ENCODE results near the gene MAPK9. TPM values are rescaled to one million over a fixed set of nuclear protein-coding genes. Genes with fewer than 3 reads are reported as not detected.

Gene MAPK9
- total and polyA plus RNA-seq, 9 of the 15 experiments (the other 6 are each of a cell fraction or from before 2014, with no cell fraction given) = 4.8 to 58.0 (median 29.9) TPM

GRCh38 chr5:180330810-180331646 is 39.1 kb upstream of the MAPK9 start:
- Histone ChIP-seq H3K36me3 (ENCODE audit: control insufficient read depth, insufficient read depth, low read length) (no peaks in the 10 kb centered on the region), H3K27me3 (ENCODE audit: control insufficient read depth in 2 of 2, insufficient read depth in 2 of 2, low read length in 2 of 2) (peaks cover 25 to 60% of the 10 kb centered on the region in 2 experiments), H2AFZ (ENCODE audit: low read depth, low read length) (no peak overlapping the region), H4K20me1 (replicated peaks; ENCODE audit: control insufficient read depth, insufficient read depth, low read length) (peaks cover 11% of the 10 kb centered on the region), H3K79me2 (ENCODE audit: control insufficient read depth, insufficient read depth, low read length) (no peaks in the 10 kb centered on the region), H3K9me1 (ENCODE audit: control insufficient read depth, insufficient read depth, low read length) (peaks cover 2% of the 10 kb centered on the region), H3K4me2 (ENCODE audit: insufficient read depth, low read length) (no peak overlapping the region), H3K9ac (ENCODE audit: insufficient read depth in 1 of 2, low read depth in 2 of 2, low read length in 2 of 2) (no peak overlapping the region), H3K9me3 (replicated peaks; ENCODE audit: control insufficient read depth, insufficient read depth, low read depth, low read length) (no peaks in the 10 kb centered on the region), H3K27ac (ENCODE audit: extremely low read depth, low read depth, low read length) (no peak overlapping the region), H3K4me1 (replicated peaks in 1 of 2; ENCODE audit: control insufficient read depth in 2 of 2, insufficient read depth in 2 of 2, low read length in 2 of 2) (peaks cover 7 to 12% of the 10 kb centered on the region in 2 experiments; a peak in 4 of 5 replicates), H3K4me3 (no peak overlapping the region)
- FAIRE-seq (peak; percentile 54), DNase-seq (ENCODE audit: extremely low read depth in 1 of 4, low spot score in 3 of 4) (peak in 1 of 4 experiments; percentile 16), ATAC-seq (no peak)
- no TSS peak for BruUV-seq (replicated peaks)
- ChIA-PET CTCF (ENCODE audit: low intra/inter-chr PET ratio) (no interaction called here), POLR2A (interaction anchor here (0.6 to 1.0 kb wide), 2 partner anchors 11 to 129 kb away, joined by 4 read pairs; no protein-coding TSS in a partner anchor)
- WGBS (ENCODE audit: insufficient coverage, low coverage, missing lambda C conversion rate) = 1% methylated on average over 16 of the region's 16 CpGs
- in situ Hi-C loops (cut with MboI) (no loop called here), intact Hi-C loops (cut with micrococcal nuclease) (no loop called here)
- TF ChIP-seq TAL1 (IDR thresholded peaks at IDR 0.05) = peak; percentile 29; the same call in 1 of the 2 replicates
- no peak for TF ChIP-seq CHD1 (IDR thresholded peaks at IDR 0.05; ENCODE audit: low read length)
- peak; percentile 32 for TF ChIP-seq CBFA2T3 (IDR thresholded peaks at IDR 0.05)
- no peak for TF ChIP-seq POU5F1 (IDR thresholded peaks at IDR 0.05; ENCODE audit: borderline replicate concordance, low read depth, low read length, partially characterized antibody)
- TF ChIP-seq RFX7 (CRISPR knock-in tag; IDR thresholded peaks at IDR 0.05) = no peak
- no peak for TF ChIP-seq ARID3A (IDR thresholded peaks at IDR 0.05; ENCODE audit: borderline replicate concordance, low read depth, low read length)
- no peak for TF ChIP-seq MXI1 (IDR thresholded peaks at IDR 0.05; ENCODE audit: low read depth, low read length)
- no peak for TF ChIP-seq BRCA1 (IDR thresholded peaks at IDR 0.05)
- no peak for TF ChIP-seq BRCA1 (CRISPR knock-in tag; IDR thresholded peaks at IDR 0.05)
- TF ChIP-seq ZBTB34 (CRISPR knock-in tag; IDR thresholded peaks at IDR 0.05) = no peak
- no peak for TF ChIP-seq SAFB2 (IDR thresholded peaks at IDR 0.05; ENCODE audit: borderline replicate concordance, low read depth, low read length, severe bottlenecking)
- peak in 1 of 2 experiments; percentile 35; a peak in 1 of 4 replicates for TF ChIP-seq KDM1A (IDR thresholded peaks at IDR 0.05)
- TF ChIP-seq MEIS2 (IDR thresholded peaks at IDR 0.05; ENCODE audit: partially characterized antibody) = peak; percentile 36
- TF ChIP-seq THAP12 (CRISPR knock-in tag; IDR thresholded peaks at IDR 0.05) = no peak
- no peak for TF ChIP-seq RBM25 (IDR thresholded peaks at IDR 0.05; ENCODE audit: low read depth, low read length, severe bottlenecking)
- no peak for TF ChIP-seq RBM34 (IDR thresholded peaks at IDR 0.05; ENCODE audit: borderline replicate concordance, insufficient read depth, low read length)
- no peak for TF ChIP-seq ZNF3 (CRISPR knock-in tag; IDR thresholded peaks at IDR 0.05)
- peak; percentile 22; the same call in 1 of the 2 replicates for TF ChIP-seq SMARCA4 (IDR thresholded peaks at IDR 0.05)

Measured in K562 (cell line).